Heart left ventricle (tissue), 16 donors: ENCODE data around the gene GRIK1. TPM values are rescaled to one million over a fixed set of nuclear protein-coding genes. Genes with fewer than 3 reads are reported as not detected.

Experiments
- ATAC-seq, 4 donors: fragments of 200-7000 bp; cut with Tn5 transposase; one replicate each; pipeline ENCODE4 v1.9.1; 2020 to 2022; ENCODE audit warnings: moderate library complexity in 4 of 4, mild to moderate bottlenecking in 3 of 4, moderate number of reproducible peaks in 1 of 4
- DNase-seq, 5 donors: peaks; one replicate each; pipeline ENCODE4 v3.0.0-alpha.2; 2020
- H3K27ac ChIP-seq, 12 donors: fragments of 200-600 bp; sonication (generic) in 4 of 12; one replicate each; pipeline versions ENCODE4 v1.5.0 to v1.8.0; 2016 to 2022; ENCODE audit warnings: mild to moderate bottlenecking in 2 of 12
- H3K27me3 ChIP-seq, 9 donors: fragments of 200-600 bp; sonication (generic) in 2 of 9; one replicate each; pipeline versions ENCODE4 v1.5.1 to v1.8.0; 2016 to 2022; ENCODE audit warnings: mild to moderate bottlenecking in 3 of 9
- H3K36me3 ChIP-seq, 9 donors: fragments of 200-600 bp; sonication (generic) in 2 of 9; one replicate each; pipeline versions ENCODE4 v1.5.0 to v1.8.0; 2018 to 2022; ENCODE audit warnings: mild to moderate bottlenecking in 2 of 9
- H3K4me1 ChIP-seq, 12 donors: fragments of 200-600 bp; sonication (generic) in 4 of 12; one replicate each; pipeline versions ENCODE4 v1.5.0 to v1.8.0; 2016 to 2022; ENCODE audit warnings: mild to moderate bottlenecking in 3 of 12
- H3K4me3 ChIP-seq, 12 donors: fragments of 200-600 bp; sonication (generic) in 4 of 12; one replicate each; pipeline versions ENCODE4 v1.5.0 to v1.8.0; 2017 to 2022; ENCODE audit warnings: mild to moderate bottlenecking in 9 of 12, moderate library complexity in 4 of 12
- H3K9me3 ChIP-seq, 12 donors: fragments of 200-600 bp; sonication (generic) in 4 of 12; one replicate each; pipeline versions ENCODE4 v1.5.0 to v1.8.0; 2016 to 2022; ENCODE audit warnings: mild to moderate bottlenecking in 1 of 12
- POLR2A ChIP-seq, 2 donors: fragments of 450-650 bp; IDR thresholded peaks; one replicate each; pipeline ENCODE4 v1.6.1; 2017; ENCODE audit warnings: antibody characterized with exemption in 2 of 2, mild to moderate bottlenecking in 2 of 2, moderate library complexity in 2 of 2
- WGBS, 4 donors: extraction: QIAGEN DNeasy Blood & Tissue Kit in 2 of 4; methylation state at CpG; one replicate each; pipeline versions ENCODE4 v1.1.5 to v1.1.7; 2013 to 2018; 5-methylcytosine and 5-hydroxymethylcytosine counted together
- intact Hi-C, 10 donors: fragments of 100-400 bp; cut with DNase I; formaldehyde crosslinking; loops; one replicate each; pipeline versions ENCODE4 v1.11.1 to v1.14.2; 2022
- polyA plus RNA-seq, 2 donors: library from polyadenylated mRNA; stranded (reverse); fragments of 200-250 nt; gene quantifications; one replicate each; pipeline ENCODE4 v1.2.3, GENCODE V29; 2013
- total RNA-seq, 9 donors: library from RNA; depleted of rRNA in 2 of 9; stranded (reverse); fragments of >200 nt in 2 of 9; fragmentation: NEBNext Ultra II Directional in 3 of 9; extraction: Animal tissue kit (Norgen Biotek cat#: 25700) in 3 of 9; gene quantifications; one replicate each; pipeline versions ENCODE4 v1.1.0 to v1.2.4, GENCODE V29; 2016 to 2023
- TF ChIP-seq, protein P1 (sequence below), 12 donors: fragments of 200-600 bp; sonication (generic) in 4 of 12; IDR thresholded peaks; one replicate each; pipeline versions ENCODE4 v1.5.0 to v1.8.0; 2018 to 2022; ENCODE audit warnings: antibody characterized with exemption in 12 of 12, mild to moderate bottlenecking in 5 of 12
- donor health status: ischemic (EF 13 %, LVEDD 7.1; RV severe dilation, severe dysfunction).
- donor health status: healthy with polysubstance abuse.
- donor health status: DM: no; HTN: yes; CAD: no.
- donor health status: DM: no; HTN: no; CAD: no.
- donor health status: ischemic (EF 25% LVEDD 6.9; RV normal size, moderate dysfunction).
- donor health status: ischemic (EF 25% LVEDD 5.7; RV mildly dilated, moderate dysfunction).
- donor health status: healthy.
- donor health status: DM: yes; HTN: yes; CAD: no.
- donor health status: ischemic (EF 35%, LVEDD 5.7; RV mildly dilated, moderate dysfunction).
- donor health status: nonischemic (EF 11% LVEDD 7.7; RV severe dilation, severe dysfunction).
- donor health status: DM: yes; HTN: yes; CAD: no.
- donor health status: PGD.
- donor health status: ischemic (EF 29% LVEDD 5.4; RV normal size, mild dysfunction).
- donor health status: nonischemic (EF 23%, LVEDD 6.1; RV moderate dilation, normal function).

GRIK1 gene
- total and polyA plus RNA-seq, 11 donors: 0.12 TPM; not detected in 10

GRCh38 chr21:29829564-29830275 lies 110.1 kb downstream of the GRIK1 start:
- TF ChIP-seq, protein P1, sequence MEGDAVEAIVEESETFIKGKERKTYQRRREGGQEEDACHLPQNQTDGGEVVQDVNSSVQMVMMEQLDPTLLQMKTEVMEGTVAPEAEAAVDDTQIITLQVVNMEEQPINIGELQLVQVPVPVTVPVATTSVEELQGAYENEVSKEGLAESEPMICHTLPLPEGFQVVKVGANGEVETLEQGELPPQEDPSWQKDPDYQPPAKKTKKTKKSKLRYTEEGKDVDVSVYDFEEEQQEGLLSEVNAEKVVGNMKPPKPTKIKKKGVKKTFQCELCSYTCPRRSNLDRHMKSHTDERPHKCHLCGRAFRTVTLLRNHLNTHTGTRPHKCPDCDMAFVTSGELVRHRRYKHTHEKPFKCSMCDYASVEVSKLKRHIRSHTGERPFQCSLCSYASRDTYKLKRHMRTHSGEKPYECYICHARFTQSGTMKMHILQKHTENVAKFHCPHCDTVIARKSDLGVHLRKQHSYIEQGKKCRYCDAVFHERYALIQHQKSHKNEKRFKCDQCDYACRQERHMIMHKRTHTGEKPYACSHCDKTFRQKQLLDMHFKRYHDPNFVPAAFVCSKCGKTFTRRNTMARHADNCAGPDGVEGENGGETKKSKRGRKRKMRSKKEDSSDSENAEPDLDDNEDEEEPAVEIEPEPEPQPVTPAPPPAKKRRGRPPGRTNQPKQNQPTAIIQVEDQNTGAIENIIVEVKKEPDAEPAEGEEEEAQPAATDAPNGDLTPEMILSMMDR (IDR thresholded peaks at IDR 0.05): no peak
- no peak for TF ChIP-seq POLR2A (IDR thresholded peaks at IDR 0.05)
- Histone ChIP-seq H3K4me1 (no peaks in the 10 kb centered on the region), H3K27ac (no peak overlapping the region), H3K27me3 (no peaks in the 10 kb centered on the region), H3K36me3 (no peaks in the 10 kb centered on the region), H3K9me3 (peaks cover 0 to 21% (median 5%) of the 10 kb centered on the region in 12 donors), H3K4me3 (no peak overlapping the region)
- no peak for ATAC-seq
- no peak for DNase-seq
- intact Hi-C loops: no loop called here
- WGBS, 4 donors: 63 to 80% (median 70%) methylated on average over 2 of the region's 2 CpGs

DNA sequence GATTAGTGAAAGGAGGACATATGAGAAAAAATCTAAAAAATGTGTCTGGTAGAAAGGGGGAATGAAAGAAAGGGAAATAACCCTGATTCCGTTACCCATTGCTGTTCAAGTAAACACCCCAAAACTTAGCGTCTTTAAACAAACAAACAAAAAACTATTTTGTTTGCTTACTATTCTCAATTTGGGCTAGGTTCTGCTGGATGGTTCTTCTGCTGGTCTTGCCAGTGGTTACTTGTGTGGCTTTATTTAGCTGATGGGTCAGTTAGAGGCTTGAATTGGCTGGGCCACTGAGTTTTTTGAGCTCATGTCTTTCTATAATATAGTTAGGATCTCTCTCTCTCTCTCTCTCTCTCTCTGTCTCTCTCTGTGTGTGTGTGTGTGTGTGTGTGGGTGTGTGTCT lies 112.1 kb downstream of the GRIK1 start:
- intact Hi-C loops: no loop called here
- 90 to 97% (median 95%) methylated on average over 2 of the region's 2 CpGs for WGBS, 4 donors
- no peaks in the 10 kb centered on the region for H3K4me1 ChIP-seq
- no peaks in the 10 kb centered on the region for H3K36me3 ChIP-seq
- H3K9me3 ChIP-seq: peaks cover 0 to 18% (median 3%) of the 10 kb centered on the region in 12 donors
- ATAC-seq: no peak
- no peak for DNase-seq
- H3K4me3 ChIP-seq: no peak overlapping the region
- H3K27me3 ChIP-seq: no peaks in the 10 kb centered on the region
- TF ChIP-seq POLR2A (IDR thresholded peaks at IDR 0.05): no peak
- TF ChIP-seq, protein P1 (IDR thresholded peaks at IDR 0.05): no peak
- H3K27ac ChIP-seq: no peak overlapping the region

DNA sequence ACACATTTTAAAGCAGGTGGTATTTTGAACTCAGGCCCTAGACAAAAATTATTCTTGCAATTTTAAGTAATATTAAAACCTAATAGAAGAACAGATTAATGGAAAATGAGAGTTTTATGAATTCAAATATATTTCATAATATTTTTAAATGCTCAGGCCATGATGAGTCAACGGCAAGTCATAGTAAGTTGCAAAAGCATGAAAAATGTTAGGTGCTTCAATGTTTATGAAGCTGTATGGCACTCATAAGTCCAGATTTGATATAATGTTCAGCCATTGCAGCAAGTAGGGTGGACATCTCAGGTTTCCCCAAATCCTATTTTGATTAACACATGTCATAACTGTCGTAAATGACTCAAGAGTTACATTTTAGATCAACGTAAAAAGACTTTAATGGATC lies 112.6 kb downstream of the GRIK1 start:
- Histone ChIP-seq H3K9me3 (peaks cover 0 to 18% (median 3%) of the 10 kb centered on the region in 12 donors), H3K4me3 (no peak overlapping the region), H3K27ac (no peak overlapping the region), H3K36me3 (no peaks in the 10 kb centered on the region), H3K27me3 (no peaks in the 10 kb centered on the region), H3K4me1 (no peaks in the 10 kb centered on the region)
- 88 to 95% (median 94%) methylated on average over 3 of the region's 3 CpGs for WGBS, 4 donors
- intact Hi-C loops: no loop called here
- ATAC-seq (no peak), DNase-seq (no peak)
- no peak for TF ChIP-seq POLR2A (IDR thresholded peaks at IDR 0.05)
- TF ChIP-seq, protein P1 (IDR thresholded peaks at IDR 0.05): no peak

DNA sequence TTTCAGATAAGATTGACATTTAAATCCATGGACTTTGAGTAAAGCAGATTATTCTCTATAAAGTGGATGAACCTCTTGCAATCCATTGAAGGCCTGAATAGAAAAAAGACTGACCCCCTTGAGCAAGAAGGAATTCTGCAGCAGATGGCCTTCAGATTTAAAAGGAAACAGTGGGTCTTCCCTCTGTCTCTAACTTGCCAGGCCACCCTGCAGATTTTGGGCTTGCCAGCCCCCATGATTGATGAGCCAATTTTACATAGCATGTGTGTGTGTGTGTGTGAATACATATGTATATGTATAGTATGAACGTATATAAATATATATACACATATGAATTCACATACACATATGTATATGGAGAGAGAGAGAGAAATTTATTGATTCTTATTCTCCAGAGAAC lies 113.4 kb downstream of the GRIK1 start:
- 86 to 93% (median 88%) methylated on average over 1 of the region's 1 CpG for WGBS, 4 donors
- TF ChIP-seq, protein P1 (IDR thresholded peaks at IDR 0.05): no peak
- TF ChIP-seq POLR2A (IDR thresholded peaks at IDR 0.05): no peak
- Histone ChIP-seq H3K9me3 (peaks cover 0 to 16% (median 3%) of the 10 kb centered on the region in 12 donors), H3K36me3 (no peaks in the 10 kb centered on the region), H3K4me1 (no peaks in the 10 kb centered on the region), H3K4me3 (no peak overlapping the region), H3K27me3 (no peaks in the 10 kb centered on the region), H3K27ac (no peak overlapping the region)
- DNase-seq (no peak), ATAC-seq (no peak)
- intact Hi-C loops: no loop called here
